Activated CD8-positive, alpha-beta memory T cell treated with anti-CD3 and anti-CD28 coated beads, Interleukin-2, amount 50 U/mL, for 48 hours (primary cell): Measurements from ENCODE around the gene CYBA.
"Not testable (repeated sequence)": the region's sequence is repeated elsewhere in the genome, so short reads cannot be mapped to it uniquely, and the experiment has no call there.

Experiments
- DNase-seq: peaks from one replicate; pipeline ENCODE4 v3.0.0-alpha.2; 2020

Gene CYBA

DNA sequence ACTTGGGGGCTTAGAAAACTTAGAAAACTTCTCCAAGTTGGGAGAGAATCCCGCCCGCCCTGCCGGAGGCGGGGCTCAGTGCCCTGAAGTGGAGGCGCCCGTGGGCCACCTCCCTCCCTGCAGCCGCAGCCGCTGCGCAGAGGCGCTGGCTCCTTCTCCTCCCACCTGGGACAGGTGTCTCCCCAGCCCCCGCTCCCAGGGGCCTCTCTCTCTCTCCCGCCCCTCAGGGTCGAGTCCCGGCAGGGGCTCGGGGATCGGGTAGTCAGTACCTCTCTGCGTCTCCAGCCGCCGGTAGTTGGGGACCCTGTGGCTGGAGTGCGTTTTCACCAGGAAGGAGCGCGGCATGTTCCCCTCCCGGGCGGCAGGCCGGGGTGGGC lies 35.2 kb upstream of the CYBA start:
- peak; percentile 74 for DNase-seq

DNA sequence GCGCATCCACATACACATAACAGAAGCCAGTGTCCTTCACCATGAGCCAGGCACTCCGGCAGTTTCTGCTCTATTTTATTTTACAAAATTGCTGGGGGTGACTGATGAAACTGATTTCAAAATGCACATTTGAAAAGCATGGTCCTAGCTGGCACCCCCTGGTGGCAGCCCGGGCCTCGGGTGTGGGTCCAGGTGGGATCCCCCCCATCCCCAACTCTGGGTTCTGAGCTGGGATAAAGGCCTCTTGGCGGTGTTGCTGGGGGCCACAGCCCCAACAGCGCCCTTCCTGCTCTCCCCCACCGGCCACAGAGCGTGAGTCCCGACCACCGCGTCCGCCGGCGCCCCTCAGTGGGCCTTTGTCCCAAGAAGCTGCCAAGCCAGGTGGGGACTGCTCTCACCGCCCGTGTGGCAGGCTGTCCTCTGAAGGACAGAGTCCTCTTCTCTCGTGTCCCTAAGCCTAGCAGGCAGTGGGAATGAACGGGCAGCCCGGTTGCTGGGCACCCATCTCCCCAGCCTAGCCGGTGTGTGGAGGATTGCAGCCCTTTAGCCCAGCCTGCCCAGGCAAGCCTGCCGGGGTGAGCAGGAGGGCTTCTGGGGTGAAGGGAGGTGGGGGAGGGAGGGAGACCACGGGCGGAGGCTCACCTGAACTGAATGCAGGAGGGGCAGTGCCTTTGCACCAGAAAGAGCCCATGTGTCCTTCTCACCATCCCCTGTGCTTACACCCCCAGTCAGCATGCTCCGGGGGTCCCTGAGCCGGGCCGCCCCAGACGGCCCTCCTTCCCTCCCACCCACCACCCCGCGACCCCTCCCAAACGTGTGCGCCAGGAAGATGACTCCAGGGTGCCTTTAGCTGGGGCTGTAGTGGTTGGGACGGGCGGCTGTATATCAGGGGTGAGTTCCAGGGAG lies 34.6 kb upstream of the CYBA start:
- DNase-seq: peak; percentile 85

- no peak for DNase-seq
Measured at GRCh38 chr16:88684569-88685155, 33.8 kb upstream of the CYBA start.

DNA sequence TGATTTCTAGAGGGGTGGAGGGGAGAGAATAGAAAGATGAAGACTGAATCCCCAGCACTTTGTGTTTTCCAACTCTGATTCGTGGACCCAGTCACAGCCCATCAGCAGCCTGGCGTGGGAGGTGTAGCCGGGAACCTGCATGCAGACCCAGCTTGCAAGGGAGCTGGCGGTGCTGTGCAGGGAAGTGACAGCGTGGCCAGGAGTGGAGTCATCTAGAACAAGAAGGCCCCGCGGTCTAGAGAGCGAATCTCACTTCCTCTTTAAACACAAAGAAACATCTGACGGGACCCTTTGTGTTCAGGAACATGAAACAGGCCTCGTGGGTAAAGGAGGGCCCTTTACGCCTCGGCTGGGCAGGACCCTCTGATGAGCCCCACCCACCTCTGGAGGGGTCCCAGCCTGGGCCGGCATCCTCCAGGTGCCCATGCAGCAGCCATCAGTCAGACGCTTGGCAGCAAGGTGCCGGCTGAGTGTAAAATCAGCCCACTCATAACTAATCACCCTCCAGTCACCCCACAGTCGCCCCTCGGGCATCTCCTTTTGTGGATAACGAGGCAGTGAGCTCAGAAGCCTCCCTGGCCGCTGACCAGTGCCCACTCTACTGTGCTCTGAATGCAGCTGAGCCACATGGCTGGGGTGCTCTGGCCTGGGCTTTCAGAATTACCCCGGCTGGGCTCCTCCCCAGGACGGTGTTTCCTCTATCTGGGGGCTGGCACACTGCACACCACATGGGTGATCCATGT lies 31.0 kb upstream of the CYBA start:
- peak; percentile 85 for DNase-seq

DNA sequence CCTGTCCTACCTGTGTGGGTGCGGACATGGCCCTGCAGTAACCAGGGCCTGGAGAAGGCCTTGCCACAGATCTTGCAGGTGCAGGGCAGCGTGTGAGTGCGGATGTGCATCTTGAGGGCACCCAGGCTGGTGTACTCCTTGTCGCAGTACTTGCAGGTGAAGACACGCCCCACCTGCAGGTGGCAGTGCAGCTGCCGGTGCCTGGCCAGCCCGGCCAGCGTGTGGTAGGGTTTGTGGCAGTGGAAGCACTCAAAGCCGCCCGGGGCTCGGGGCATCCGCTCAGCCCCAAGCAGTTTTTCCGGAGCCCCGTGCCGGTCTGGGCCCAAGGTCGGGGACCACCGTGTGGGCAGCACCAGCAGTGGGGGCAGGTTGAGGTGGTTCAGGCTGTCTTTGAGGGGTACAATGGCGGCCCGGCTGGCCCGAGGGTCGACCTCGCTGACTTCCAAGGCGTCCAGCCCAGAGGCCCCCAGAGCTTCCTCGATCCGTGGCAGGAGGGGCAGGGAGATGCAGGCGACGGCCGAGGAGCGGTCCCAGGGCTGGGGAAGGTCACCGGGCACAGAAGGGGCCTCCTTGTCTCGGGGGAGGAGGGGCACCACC lies 30.3 kb upstream of the CYBA start:
- DNase-seq: peak; percentile 70

- DNase-seq: no peak
Measured at GRCh38 chr16:88680554-88681083, 29.8 kb upstream of the CYBA start.

DNA sequence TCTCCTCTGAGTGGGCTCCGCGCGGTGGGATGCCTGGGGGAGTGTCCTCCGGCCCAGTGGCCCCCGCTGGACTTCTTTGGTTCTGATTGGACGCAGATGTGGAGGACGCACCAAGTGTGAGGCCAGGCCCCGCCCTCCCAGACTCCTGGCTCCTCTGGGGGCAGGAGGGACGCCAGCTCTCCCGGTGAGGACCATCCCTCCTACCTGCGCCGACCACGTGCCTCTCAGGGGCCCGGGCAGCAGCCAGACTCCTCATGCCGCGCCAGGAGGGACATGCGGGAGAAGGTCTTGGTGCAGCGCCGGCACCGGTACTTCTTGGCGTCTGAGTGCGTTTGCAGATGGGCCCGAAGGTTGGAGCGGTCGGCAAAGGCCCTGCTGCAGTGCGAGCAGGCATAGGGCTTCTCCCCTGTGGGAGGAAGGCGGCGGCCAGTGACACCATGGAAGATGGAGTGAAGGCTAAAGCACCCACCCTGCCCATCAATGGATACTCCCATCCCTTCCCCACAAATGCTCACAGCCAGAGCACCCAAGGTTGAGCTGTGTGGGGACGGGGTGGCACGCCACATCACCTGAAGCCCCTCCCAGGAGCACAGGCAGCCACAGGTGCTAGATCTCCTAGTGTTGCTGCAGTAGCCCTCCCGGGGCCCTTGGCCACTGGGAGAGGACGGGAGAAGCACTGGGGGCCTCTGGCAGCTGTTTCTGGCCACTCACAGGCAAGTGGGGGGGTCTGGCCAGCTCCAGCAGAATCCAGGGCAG lies 27.5 kb upstream of the CYBA start:
- no peak for DNase-seq

DNA sequence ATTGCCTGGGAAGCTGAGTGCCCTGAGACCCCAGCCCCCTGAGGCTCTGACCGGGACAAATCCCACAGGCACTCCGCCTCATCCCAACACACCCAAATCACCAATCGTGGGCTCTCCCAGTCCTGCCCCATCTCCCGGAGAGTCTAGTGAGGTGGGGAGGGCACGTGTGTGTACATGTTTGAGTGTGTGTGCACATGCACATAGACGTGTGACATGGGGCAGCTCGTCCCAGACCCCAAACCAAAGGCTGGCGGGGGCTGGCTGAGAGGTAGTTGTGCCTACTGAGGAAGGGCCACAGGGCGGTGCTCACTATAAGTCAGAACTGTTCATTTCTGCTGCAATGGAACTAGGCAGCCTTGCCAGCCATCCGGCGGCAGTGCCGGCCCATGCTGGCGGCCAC lies 26.9 kb upstream of the CYBA start:
- DNase-seq: no peak

GRCh38 chr16:88676502-88677242 lies 25.8 kb upstream of the CYBA start:
- no peak for DNase-seq

DNA sequence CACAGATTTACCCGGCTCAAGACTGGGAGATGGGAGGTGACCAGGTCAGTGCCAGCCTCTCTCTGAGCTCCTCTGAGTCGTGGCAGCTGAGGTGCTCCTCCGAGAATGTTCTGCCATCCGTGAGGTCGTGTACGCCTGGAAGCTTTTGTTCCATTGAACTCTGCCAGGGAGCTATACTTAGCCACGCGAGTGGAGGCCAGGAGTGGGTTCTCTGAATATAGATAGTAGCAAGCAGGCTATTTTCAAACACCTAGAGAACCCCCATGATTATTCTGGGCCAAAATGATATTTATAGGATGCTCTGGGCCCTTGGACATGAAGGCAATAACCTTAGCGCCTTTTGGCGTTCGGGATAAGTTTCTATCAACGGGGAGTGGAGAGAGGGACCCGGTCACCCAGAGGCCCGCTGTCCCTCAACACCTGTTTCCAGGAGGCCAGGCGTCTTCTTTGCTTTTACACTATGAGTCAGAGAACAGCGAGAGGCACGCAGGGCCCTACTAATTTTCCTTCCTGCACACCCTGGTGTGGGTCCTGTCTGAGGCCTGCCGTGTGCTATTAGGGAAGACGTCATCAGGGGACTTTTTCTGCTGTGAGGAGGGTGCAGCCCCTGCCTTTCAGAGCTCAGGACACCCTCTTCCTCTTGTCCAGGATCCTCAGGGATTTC lies 23.0 kb upstream of the CYBA start:
- DNase-seq: no peak

DNA sequence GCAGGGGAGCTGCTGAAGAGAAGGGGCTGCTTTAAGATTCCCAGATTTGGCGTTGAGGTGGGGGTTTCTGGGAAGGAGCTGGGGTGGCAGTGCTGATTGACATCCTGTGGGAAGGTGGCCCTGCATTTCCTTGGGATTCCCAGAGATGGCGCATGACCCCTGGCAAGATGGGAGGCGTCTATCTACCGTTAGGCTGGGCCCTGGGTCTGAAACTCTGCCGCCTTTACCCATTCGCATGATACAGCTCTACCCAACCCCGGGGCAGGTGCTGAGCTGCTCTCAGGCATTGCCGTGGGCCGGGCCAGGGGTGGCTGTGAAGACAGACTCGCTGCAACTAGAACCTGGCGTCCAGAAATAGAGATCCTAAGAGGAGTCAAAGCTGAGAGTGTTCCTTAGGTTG lies 21.9 kb upstream of the CYBA start:
- DNase-seq: no peak

DNA sequence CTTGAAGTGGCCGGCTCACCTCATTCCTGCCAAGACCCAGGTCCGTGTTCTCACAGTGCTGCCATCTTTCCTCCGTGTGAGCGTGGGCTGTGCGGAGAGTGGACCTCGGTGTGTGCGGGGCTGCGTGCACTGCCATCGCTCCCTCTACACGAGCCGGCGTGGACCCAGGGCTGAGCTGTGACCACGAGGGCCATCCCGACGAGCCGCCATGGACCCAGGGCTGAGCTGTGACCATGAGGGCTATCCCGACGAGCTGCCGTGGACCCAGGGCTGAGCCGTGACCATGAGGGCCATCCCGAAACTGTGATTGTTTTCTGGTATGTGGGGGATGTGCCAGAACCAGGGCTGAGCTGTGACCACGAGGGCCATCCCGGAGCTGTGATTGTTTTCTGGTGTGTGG lies 21.0 kb upstream of the CYBA start:
- no peak for DNase-seq

DNA sequence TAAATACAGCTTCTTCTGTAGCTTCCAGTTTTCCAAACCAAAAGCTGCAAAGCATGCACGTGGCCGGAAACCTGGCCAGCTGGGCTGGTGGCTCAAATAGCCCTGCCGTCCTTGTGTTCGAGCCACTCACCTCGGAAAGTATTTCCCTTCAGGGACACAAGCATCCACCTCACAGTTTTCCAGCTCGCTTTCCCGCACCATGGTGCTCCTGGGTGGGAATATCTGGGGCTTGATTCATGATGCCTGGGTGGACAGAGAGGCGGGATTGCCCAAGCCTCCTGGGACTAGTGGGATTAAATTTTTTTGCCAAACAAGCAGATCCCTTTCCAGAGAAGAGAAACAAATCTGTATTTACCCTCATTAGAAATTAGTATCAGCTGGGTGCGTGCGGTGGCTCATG lies 19.1 kb upstream of the CYBA start:
- no peak for DNase-seq

GRCh38 chr16:88669493-88669892 lies 18.6 kb upstream of the CYBA start:
- not testable (repeated sequence) for DNase-seq

GRCh38 chr16:88667461-88667860 lies 16.6 kb upstream of the CYBA start:
- DNase-seq: no peak

DNA sequence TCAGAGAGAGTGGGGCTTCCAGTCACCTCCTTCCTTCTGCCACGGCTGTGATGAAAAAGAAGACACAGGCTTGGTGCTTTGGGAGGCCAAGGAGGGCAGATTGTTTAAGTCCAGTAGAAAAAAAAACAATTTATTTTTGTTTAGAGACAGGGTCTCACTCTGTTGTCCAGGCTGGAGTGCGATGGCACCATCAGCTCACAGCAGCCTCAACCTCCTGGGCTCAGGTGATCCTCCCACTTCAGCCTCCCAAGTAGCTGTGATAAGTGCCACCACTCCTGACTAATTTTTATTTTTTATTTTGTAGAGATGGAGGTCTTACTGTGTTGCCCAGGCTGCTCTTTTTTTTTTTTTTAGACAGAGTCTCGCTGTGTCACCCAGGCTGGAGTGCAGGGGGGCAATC lies 14.7 kb upstream of the CYBA start:
- no peak for DNase-seq

- no peak for DNase-seq
Measured at GRCh38 chr16:88665148-88665547, 14.3 kb upstream of the CYBA start.

- DNase-seq: peak; percentile 96
Measured at GRCh38 chr16:88662843-88663606, 12.2 kb upstream of the CYBA start, which contains the start of gene MVD. Gene MVD (minus strand): TSS chr16:88663091. CDS start chr16:88663080, 11 bp downstream.

GRCh38 chr16:88662222-88662842 lies 11.5 kb upstream of the CYBA start:
- no peak for DNase-seq

GRCh38 chr16:88661468-88661867 lies 10.6 kb upstream of the CYBA start:
- no peak for DNase-seq
